ENCODE data around the gene NPAS3.

GRCh38 chr14:33777681-33778080 is 839.0 kb downstream of the NPAS3 start:
- TF ChIP-seq EZH2 (IDR thresholded peaks at IDR 0.05; ENCODE audit: low read depth), result no peak
- TF ChIP-seq, protein P1, sequence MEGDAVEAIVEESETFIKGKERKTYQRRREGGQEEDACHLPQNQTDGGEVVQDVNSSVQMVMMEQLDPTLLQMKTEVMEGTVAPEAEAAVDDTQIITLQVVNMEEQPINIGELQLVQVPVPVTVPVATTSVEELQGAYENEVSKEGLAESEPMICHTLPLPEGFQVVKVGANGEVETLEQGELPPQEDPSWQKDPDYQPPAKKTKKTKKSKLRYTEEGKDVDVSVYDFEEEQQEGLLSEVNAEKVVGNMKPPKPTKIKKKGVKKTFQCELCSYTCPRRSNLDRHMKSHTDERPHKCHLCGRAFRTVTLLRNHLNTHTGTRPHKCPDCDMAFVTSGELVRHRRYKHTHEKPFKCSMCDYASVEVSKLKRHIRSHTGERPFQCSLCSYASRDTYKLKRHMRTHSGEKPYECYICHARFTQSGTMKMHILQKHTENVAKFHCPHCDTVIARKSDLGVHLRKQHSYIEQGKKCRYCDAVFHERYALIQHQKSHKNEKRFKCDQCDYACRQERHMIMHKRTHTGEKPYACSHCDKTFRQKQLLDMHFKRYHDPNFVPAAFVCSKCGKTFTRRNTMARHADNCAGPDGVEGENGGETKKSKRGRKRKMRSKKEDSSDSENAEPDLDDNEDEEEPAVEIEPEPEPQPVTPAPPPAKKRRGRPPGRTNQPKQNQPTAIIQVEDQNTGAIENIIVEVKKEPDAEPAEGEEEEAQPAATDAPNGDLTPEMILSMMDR (conservative IDR thresholded peaks at IDR 0.05), result no peak
